Renal pelvis (tissue), 4 donors: Measurements from ENCODE around the gene FAM25A. TPM values are rescaled to one million over a fixed set of nuclear protein-coding genes. Genes with fewer than 3 reads are reported as not detected.

Experiments
- DNase-seq: peaks from one replicate; pipeline ENCODE4 v3.0.0-alpha.2; 2013
- polyA plus RNA-seq, 3 donors: library from polyadenylated mRNA; unstranded; fragments of 120-200 nt; gene quantifications; one replicate each; pipeline ENCODE4 v1.2.1, GENCODE V29; 2013; ENCODE audit not compliant: insufficient read length in 3 of 3

Gene FAM25A
- polyA plus RNA-seq, 3 donors, result not detected

DNA sequence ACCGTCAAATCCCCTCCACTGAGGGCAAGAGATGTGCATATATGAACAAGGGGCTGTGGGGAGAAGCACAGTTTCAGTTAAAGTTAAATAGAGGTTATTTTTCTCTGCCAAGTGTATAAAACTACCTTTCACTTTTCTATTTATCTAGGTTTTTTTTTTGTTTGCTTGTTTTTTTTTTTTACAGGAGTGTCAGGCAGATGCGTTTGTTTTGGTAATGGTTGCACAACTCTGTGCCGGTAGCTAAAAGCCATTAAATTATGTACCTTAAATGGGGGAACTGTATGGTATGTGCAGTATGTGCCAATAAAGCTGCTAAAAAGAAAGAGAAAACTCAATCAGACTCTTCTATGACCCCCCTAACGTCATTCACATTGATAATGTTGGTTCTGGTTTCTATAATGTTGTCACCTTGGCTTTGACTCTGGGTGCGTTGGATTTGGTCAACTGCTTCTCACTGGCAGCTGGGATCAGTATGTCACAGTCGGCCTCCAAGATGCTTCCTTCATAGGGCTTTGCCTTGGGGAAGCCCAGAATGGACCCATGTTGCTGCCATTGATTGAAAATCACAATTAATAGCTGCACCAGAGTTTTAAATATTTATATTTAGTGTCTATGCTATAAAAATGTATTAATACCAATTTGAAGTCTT, 40.3 kb downstream of the FAM25A start:
- no peak for DNase-seq

DNA sequence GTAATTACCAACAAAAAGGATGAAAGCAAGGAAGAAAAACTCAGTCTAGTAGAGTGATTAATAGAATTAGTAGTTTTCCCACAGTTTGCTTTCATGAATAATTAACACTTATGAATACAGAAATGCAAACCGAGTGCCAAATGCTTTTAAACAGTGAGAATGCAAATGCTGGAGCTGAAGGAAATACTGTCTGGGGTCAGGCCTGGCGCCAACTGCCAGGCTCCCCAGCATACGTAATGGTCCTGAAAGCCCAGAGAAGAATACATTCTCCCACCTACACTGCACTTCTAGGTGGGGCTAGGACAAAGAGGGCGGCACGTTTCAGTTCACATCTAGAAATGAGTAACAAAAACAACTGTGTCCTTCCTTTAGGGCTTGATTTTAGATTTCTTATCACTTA, 44.6 kb downstream of the FAM25A start:
- DNase-seq, result no peak

DNA sequence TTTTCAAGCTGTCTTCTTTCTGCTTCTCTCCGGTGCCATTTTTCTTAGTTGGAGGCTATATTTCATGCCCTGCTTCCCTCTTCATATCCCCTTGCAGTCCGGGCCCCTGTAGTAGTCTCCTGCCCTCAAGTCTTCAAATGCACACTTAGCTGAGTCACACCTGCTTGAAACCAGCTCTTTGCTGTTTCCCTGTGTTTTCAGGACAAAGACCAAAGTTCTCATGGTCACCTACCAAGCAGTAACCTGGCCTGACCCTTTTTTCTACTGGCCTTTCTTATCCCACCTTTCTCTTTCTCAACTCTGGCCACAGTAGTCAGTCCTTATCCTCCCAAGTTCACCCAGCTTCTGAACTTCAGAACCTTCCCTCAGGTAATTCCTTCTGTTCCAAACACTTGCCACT, 46.1 kb downstream of the FAM25A start:
- no peak for DNase-seq

DNA sequence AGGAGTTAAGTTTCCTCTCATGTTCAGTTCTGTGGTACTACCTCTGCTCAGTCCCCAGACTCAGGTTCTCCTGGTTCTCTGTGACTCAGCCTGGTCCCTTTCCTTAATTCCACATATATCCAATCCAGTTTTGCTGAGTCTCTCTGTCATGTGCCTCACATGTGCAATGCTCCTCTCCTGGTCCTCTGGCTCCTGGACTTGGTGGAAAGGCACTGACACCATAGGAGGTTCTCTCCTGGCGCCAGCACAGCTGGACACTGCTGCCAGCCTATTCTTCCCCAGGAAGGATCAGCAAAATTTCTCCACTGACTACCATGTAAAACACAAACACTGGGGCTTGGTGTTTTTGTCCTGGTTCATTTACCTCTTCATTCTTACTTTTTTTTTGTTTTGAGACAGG, 46.8 kb downstream of the FAM25A start:
- DNase-seq, result no peak

DNA sequence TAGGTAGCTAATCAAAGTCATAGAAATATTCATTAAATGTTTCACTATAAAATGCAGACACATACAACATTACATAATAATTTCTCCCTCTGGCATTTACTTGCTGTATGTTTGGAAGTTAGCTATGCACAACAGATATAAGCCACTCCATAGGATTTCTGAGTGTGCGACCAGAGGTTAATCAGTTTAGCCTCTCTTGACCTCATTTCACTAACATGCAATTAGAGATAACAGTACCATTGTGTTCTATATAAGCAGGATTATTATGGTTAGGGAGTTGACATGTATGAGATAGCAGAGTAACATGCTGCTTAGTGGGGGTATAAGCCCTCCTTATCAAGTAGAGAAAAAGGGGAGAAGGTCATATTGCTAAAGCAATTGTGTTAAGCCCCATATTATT, 48.2 kb downstream of the FAM25A start:
- DNase-seq, result no peak

DNA sequence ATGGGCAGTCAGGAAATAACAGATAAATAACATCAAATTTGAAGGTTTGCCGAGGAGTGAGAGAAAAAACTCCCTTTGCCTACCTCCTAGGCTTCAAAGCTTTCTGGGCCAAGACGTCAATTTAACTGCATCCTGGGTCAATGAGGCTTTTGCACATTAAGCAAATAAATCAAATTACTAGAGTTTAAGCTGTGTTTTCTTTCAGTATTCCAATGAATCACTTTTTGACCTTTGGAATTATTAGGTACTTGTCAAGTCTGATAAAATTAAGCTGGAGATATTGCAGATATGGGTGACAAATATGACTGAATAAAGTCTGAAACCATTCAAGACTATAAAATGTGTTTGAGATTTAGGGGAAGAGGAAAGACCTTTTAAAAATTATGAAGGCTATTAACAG, 52.4 kb downstream of the FAM25A start:
- DNase-seq, result no peak

Other genes with a start within 250 kb of the FAM25A start
- 10 to 100 TPM; 23.5 to 28.3 (median 27.8) TPM for gene MMRN2, start 62.7 kb upstream of the FAM25A start, polyA plus RNA-seq
- gene SNCG, start 61.7 kb upstream of the FAM25A start, polyA plus RNA-seq, result 10 to 100 TPM; 16.8 to 24.4 (median 17.1) TPM
- 10 to 100 TPM; 18.0 to 20.8 (median 19.0) TPM for gene ADIRF, start 51.8 kb upstream of the FAM25A start, polyA plus RNA-seq
- 100 to 1,000 TPM; 160 to 225 (median 160) TPM for gene GLUD1, start 74.5 kb downstream of the FAM25A start, polyA plus RNA-seq
- 10 to 100 TPM; 39.9 to 46.1 (median 40.8) TPM for gene SHLD2, start 74.9 kb downstream of the FAM25A start, polyA plus RNA-seq
- 1 to 10 TPM; 4.5 to 5.3 (median 4.8) TPM for gene NUTM2A, start 205.2 kb downstream of the FAM25A start, polyA plus RNA-seq